Activated CD8-positive, alpha-beta T cell treated with anti-CD3 and anti-CD28 coated beads for 36 hours (primary cell): ENCODE results near the gene IFIT3. TPM values are rescaled to one million over a fixed set of nuclear protein-coding genes. Genes with fewer than 3 reads are reported as not detected.
A peak's percentile ranks its signal among the peaks of the same experiment; 100 is the strongest.
"Not testable (repeated sequence)": the region's sequence is repeated elsewhere in the genome, so short reads cannot be mapped to it uniquely, and the experiment has no call there.

Experiments
- ATAC-seq: fragments of 200-7000 bp; cut with Tn5 transposase; one replicate; pipeline ENCODE4 v1.10.0; 2021; ENCODE audit warnings: mild to moderate bottlenecking, moderate library complexity
- CTCF ChIA-PET: fragments of 350-600 bp; sonication (Branson Sonifier 250); formaldehyde crosslinking; loops from one replicate; lab custom pipeline; 2021; ENCODE audit warnings: antibody characterized with exemption; lab: Charles Lee
- POLR2A ChIA-PET: fragments of 350-600 bp; sonication (Branson Sonifier 250); formaldehyde crosslinking; loops from one replicate; lab custom pipeline; 2021; ENCODE audit warnings: antibody characterized with exemption; lab: Charles Lee
- DNase-seq: peaks from one replicate; pipeline ENCODE4 v3.0.0-alpha.2; 2020
- H3K27ac Mint-ChIP-seq: one replicate; pipeline ENCODE4 v1.8.0; 2021; ENCODE audit warnings: mild to moderate bottlenecking, mixed read lengths
- H3K27me3 Mint-ChIP-seq: one replicate; pipeline ENCODE4 v1.8.0; 2021; ENCODE audit warnings: mixed read lengths
- H3K36me3 Mint-ChIP-seq: one replicate; pipeline ENCODE4 v1.8.0; 2021; ENCODE audit warnings: low read depth, mixed read lengths
- H3K4me1 Mint-ChIP-seq: one replicate; pipeline ENCODE4 v1.8.0; 2021; ENCODE audit warnings: low read depth, mixed read lengths
- H3K4me3 Mint-ChIP-seq: one replicate; pipeline ENCODE4 v1.8.0; 2021; ENCODE audit warnings: mild to moderate bottlenecking, moderate library complexity, mixed read lengths
- H3K9me3 Mint-ChIP-seq: one replicate; pipeline ENCODE4 v1.8.0; 2021; ENCODE audit warnings: mixed read lengths
- intact Hi-C: fragments of 100-400 bp; cut with micrococcal nuclease; formaldehyde crosslinking; loops from one replicate; pipeline ENCODE4 v1.10.0; 2022
- total RNA-seq, 2 experiments: library from RNA; stranded (reverse); gene quantifications; one replicate each; pipeline ENCODE4 v1.2.3, GENCODE V29; 2021
- TF ChIP-seq, protein P1 (sequence below): fragments of 200-600 bp; IDR thresholded peaks from one replicate; pipeline ENCODE4 v1.8.0; 2022; ENCODE audit warnings: antibody characterized with exemption, mild to moderate bottlenecking

Gene IFIT3
- total RNA-seq, 2 experiments from 2014 or later = 20.4 to 21.8 TPM

DNA sequence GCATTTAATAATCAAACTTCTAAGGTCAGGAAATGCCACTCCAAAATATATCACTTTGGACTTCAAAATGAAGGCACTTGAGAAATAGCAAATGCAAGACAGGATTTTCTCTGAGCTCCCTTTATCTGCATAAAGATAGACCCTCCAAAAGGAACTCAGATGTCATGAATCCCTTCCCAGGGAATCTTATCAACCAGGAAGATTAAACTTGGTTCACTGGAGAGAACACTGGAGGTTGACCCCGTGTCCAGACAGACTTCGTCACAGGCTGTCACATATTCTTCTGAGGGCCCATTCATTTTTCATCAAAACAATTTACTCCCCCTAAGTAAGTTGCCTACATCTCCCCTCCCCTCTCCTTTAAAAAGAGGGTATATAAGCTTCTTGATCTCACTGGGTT lies 21.2 kb downstream of the IFIT3 start:
- ChIA-PET POLR2A (interaction anchor here (0.5 kb wide), 1 partner anchor 41 kb away, joined by 3 read pairs; no protein-coding TSS in a partner anchor), CTCF (no interaction called here)
- TF ChIP-seq, protein P1, sequence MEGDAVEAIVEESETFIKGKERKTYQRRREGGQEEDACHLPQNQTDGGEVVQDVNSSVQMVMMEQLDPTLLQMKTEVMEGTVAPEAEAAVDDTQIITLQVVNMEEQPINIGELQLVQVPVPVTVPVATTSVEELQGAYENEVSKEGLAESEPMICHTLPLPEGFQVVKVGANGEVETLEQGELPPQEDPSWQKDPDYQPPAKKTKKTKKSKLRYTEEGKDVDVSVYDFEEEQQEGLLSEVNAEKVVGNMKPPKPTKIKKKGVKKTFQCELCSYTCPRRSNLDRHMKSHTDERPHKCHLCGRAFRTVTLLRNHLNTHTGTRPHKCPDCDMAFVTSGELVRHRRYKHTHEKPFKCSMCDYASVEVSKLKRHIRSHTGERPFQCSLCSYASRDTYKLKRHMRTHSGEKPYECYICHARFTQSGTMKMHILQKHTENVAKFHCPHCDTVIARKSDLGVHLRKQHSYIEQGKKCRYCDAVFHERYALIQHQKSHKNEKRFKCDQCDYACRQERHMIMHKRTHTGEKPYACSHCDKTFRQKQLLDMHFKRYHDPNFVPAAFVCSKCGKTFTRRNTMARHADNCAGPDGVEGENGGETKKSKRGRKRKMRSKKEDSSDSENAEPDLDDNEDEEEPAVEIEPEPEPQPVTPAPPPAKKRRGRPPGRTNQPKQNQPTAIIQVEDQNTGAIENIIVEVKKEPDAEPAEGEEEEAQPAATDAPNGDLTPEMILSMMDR = no peak
- H3K4me3 Mint-ChIP-seq = no peak overlapping the region
- ATAC-seq (no peak), DNase-seq (no peak)
- H3K27ac Mint-ChIP-seq = no peak overlapping the region
- peaks cover 15% of the 10 kb centered on the region for H3K4me1 Mint-ChIP-seq
- intact Hi-C loops = no loop called here
- peaks cover 2% of the 10 kb centered on the region for H3K9me3 Mint-ChIP-seq
- H3K36me3 Mint-ChIP-seq = no peaks in the 10 kb centered on the region
- peaks cover 30% of the 10 kb centered on the region for H3K27me3 Mint-ChIP-seq

DNA sequence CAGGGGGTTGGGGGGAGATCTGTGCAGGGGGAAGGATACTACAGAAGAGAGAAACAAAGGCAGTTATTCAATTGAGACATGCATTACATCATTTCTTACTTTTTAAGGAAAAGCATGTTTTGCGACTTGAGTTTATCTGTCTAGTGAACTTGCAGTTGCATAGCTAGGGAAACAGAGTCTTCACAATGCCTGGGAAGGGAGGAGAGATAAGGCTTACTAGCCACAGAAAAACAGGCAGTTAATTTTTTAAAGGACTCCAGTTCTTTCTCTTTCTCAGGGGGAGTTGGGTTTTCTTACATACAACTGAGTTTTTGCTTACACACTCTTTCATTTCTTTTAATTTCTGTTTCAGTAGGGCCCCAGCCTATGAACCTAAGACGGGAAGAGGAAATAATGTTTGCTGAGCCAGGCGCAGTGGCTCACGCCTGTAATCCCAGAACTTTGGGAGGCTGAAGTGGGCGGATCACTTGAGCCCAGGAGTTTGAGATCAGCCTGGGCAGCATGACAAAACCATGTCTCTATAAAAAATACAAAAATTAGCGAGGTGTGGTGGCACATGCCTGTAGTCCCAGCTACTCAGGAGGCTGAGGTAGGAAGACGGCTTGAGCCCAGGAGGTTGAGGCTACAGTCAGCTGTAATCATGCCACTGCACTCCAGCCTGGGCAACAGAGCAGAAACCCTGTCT lies 23.0 kb downstream of the IFIT3 start:
- Mint-ChIP-seq H3K4me1 (peaks cover 15% of the 10 kb centered on the region), H3K27me3 (peaks cover 29% of the 10 kb centered on the region)
- ATAC-seq, POLR2A ChIA-PET, H3K27ac Mint-ChIP-seq, intact Hi-C loops, H3K9me3 Mint-ChIP-seq, DNase-seq, H3K4me3 Mint-ChIP-seq, H3K36me3 Mint-ChIP-seq: not testable (repeated sequence)
- CTCF ChIA-PET = interaction anchor here (1.6 kb wide), 1 partner anchor 19 kb away, joined by 4 read pairs; no protein-coding TSS in a partner anchor

DNA sequence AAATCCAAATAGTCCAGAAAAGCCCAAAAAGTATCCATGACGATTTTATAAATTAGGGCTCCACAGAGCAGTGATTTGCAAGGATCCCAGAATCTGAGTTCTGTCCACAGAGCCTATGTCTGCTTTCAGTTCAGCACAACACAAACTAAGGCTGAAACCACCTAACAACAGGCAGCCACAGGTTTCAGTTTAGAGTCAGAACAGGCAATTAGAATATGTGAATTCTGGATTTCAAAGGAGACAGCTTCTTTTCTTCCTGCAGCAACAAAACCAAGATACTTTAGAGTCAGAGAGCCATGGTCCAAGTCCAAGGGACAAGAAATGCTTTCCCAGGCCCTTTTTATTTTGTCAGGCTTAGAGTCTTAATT lies 23.6 kb downstream of the IFIT3 start:
- ChIA-PET POLR2A (no interaction called here), CTCF (interaction anchor here (1.6 kb wide), 1 partner anchor 18 kb away, joined by 4 read pairs; no protein-coding TSS in a partner anchor)
- DNase-seq (peak; percentile 34), ATAC-seq (peak; percentile 70)
- Mint-ChIP-seq H3K27me3 (peaks cover 29% of the 10 kb centered on the region), H3K27ac (no peak overlapping the region), H3K4me3 (no peak overlapping the region), H3K4me1 (peaks cover 17% of the 10 kb centered on the region), H3K9me3 (peaks cover 3% of the 10 kb centered on the region), H3K36me3 (no peaks in the 10 kb centered on the region)
- intact Hi-C loops = no loop called here
- TF ChIP-seq, protein P1 = no peak

- H3K9me3 Mint-ChIP-seq = peaks cover 3% of the 10 kb centered on the region
- H3K27ac Mint-ChIP-seq = no peak overlapping the region
- DNase-seq = no peak
- H3K36me3 Mint-ChIP-seq = no peaks in the 10 kb centered on the region
- intact Hi-C loops = no loop called here
- no peak overlapping the region for H3K4me3 Mint-ChIP-seq
- peaks cover 17% of the 10 kb centered on the region for H3K4me1 Mint-ChIP-seq
- no peak for ATAC-seq
- CTCF ChIA-PET = interaction anchor here (0.8 to 1.6 kb wide), 2 partner anchors 18 to 50 kb away, joined by 3 to 4 read pairs; partner anchors contain the start of gene IFIT2
- TF ChIP-seq, protein P1 = no peak
- peaks cover 26% of the 10 kb centered on the region for H3K27me3 Mint-ChIP-seq
- POLR2A ChIA-PET = no interaction called here
Measured at GRCh38 chr10:89351780-89352597, 24.2 kb downstream of the IFIT3 start.

- Mint-ChIP-seq H3K27me3 (peaks cover 25% of the 10 kb centered on the region), H3K4me1 (peaks cover 17% of the 10 kb centered on the region), H3K9me3 (peaks cover 3% of the 10 kb centered on the region), H3K27ac (no peak overlapping the region), H3K4me3 (no peak overlapping the region), H3K36me3 (no peaks in the 10 kb centered on the region)
- TF ChIP-seq, protein P1 = no peak
- POLR2A ChIA-PET = no interaction called here
- no peak for DNase-seq
- intact Hi-C loops = no loop called here
- CTCF ChIA-PET = interaction anchor here (0.8 kb wide), 1 partner anchor 51 kb away, joined by 3 read pairs; the partner anchor contains the start of gene IFIT2
- ATAC-seq = no peak
Measured at GRCh38 chr10:89352802-89353201, 25.0 kb downstream of the IFIT3 start.
